ENCODE data around the gene ZNF24. TPM values are rescaled to one million over a fixed set of nuclear protein-coding genes. Genes with fewer than 3 reads are reported as not detected.

Gene ZNF24
- total and polyA plus RNA-seq, 4 donors: 14.3 to 67.9 (median 31.7) TPM

DNA sequence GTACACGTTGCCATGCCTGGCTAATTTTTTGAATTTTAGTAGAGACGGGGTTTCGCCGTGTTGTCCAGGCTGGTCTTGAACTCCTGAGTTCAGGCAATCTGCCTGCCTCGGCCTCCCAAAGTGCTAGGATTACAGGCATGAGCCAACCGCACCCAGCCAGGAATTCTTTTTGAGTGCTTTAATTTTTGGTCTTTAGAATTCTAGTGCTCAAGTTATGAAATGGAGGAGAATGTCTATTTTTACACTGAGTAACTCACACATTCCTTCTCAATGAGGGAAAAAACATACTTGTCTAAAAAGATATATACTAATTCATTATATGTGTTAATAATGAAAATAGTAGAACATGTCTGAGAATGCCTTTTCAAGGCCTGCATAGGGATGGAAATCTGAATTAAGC, 24.4 kb upstream of the ZNF24 start:
- H3K4me3 ChIP-seq: no peak overlapping the region
- DNase-seq (no peak), ATAC-seq (ENCODE audit: insufficient read depth, low FRiP score) (no peak)
- peaks cover 0 to 3% (median 0%) of the 10 kb centered on the region in 3 donors for H3K27me3 ChIP-seq (ENCODE audit: control insufficient read depth in 3 of 3, insufficient read depth in 3 of 3, low read length in 2 of 3)
- H3K36me3 ChIP-seq (ENCODE audit: control insufficient read depth in 4 of 4, insufficient read depth in 4 of 4, low read length in 4 of 4): no peaks in the 10 kb centered on the region
- no peaks in the 10 kb centered on the region for H3K9me3 ChIP-seq (ENCODE audit: control insufficient read depth in 4 of 4, insufficient read depth in 3 of 4, low read length in 3 of 4)
- TF ChIP-seq, protein P1, sequence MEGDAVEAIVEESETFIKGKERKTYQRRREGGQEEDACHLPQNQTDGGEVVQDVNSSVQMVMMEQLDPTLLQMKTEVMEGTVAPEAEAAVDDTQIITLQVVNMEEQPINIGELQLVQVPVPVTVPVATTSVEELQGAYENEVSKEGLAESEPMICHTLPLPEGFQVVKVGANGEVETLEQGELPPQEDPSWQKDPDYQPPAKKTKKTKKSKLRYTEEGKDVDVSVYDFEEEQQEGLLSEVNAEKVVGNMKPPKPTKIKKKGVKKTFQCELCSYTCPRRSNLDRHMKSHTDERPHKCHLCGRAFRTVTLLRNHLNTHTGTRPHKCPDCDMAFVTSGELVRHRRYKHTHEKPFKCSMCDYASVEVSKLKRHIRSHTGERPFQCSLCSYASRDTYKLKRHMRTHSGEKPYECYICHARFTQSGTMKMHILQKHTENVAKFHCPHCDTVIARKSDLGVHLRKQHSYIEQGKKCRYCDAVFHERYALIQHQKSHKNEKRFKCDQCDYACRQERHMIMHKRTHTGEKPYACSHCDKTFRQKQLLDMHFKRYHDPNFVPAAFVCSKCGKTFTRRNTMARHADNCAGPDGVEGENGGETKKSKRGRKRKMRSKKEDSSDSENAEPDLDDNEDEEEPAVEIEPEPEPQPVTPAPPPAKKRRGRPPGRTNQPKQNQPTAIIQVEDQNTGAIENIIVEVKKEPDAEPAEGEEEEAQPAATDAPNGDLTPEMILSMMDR (IDR thresholded peaks at IDR 0.05; ENCODE audit: control extremely low read depth, extremely low read depth): no peak
- H3K27ac ChIP-seq (ENCODE audit: low read depth in 1 of 2, low read length in 1 of 2): no peak overlapping the region
- no peaks in the 10 kb centered on the region for H3K4me1 ChIP-seq (ENCODE audit: control insufficient read depth in 5 of 5, insufficient read depth in 5 of 5, low read length in 5 of 5)
- WGBS, 2 donors: 93 to 96% methylated on average over 6 of the region's 6 CpGs
- no peak overlapping the region for H3K9ac ChIP-seq (ENCODE audit: insufficient read depth in 1 of 2, low read length in 2 of 2)

DNA sequence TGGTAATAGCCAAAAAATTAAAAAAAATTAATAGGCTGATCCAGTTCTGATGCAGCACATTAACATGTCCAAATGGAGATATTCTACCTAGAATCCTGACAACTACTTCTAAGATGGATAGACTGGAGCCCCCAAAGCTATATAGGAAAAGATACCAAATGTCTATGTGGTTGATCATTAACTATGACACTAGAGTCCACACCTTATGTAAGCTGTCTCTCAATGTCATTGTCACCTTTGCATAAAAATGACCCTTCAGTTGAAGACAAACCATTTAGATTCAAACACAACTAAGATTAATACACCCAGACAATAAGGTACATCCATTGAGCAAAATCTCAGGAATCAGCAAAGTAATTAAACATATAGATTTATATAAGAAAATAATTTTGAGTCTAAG, 18.3 kb upstream of the ZNF24 start:
- Histone ChIP-seq H3K27ac (ENCODE audit: low read depth in 1 of 2, low read length in 1 of 2) (no peak overlapping the region), H3K9me3 (ENCODE audit: control insufficient read depth in 4 of 4, insufficient read depth in 3 of 4, low read length in 3 of 4) (no peaks in the 10 kb centered on the region), H3K9ac (ENCODE audit: insufficient read depth in 1 of 2, low read length in 2 of 2) (no peak overlapping the region), H3K4me1 (ENCODE audit: control insufficient read depth in 5 of 5, insufficient read depth in 5 of 5, low read length in 5 of 5) (peaks cover 0 to 1% (median 0%) of the 10 kb centered on the region in 5 donors), H3K27me3 (ENCODE audit: control insufficient read depth in 3 of 3, insufficient read depth in 3 of 3, low read length in 2 of 3) (peaks cover 0 to 3% (median 0%) of the 10 kb centered on the region in 3 donors), H3K4me3 (no peak overlapping the region), H3K36me3 (ENCODE audit: control insufficient read depth in 4 of 4, insufficient read depth in 4 of 4, low read length in 4 of 4) (peaks cover 0 to 1% (median 0%) of the 10 kb centered on the region in 4 donors)
- TF ChIP-seq, protein P1 (IDR thresholded peaks at IDR 0.05; ENCODE audit: control extremely low read depth, extremely low read depth): no peak
- DNase-seq (no peak), ATAC-seq (ENCODE audit: insufficient read depth, low FRiP score) (no peak)

DNA sequence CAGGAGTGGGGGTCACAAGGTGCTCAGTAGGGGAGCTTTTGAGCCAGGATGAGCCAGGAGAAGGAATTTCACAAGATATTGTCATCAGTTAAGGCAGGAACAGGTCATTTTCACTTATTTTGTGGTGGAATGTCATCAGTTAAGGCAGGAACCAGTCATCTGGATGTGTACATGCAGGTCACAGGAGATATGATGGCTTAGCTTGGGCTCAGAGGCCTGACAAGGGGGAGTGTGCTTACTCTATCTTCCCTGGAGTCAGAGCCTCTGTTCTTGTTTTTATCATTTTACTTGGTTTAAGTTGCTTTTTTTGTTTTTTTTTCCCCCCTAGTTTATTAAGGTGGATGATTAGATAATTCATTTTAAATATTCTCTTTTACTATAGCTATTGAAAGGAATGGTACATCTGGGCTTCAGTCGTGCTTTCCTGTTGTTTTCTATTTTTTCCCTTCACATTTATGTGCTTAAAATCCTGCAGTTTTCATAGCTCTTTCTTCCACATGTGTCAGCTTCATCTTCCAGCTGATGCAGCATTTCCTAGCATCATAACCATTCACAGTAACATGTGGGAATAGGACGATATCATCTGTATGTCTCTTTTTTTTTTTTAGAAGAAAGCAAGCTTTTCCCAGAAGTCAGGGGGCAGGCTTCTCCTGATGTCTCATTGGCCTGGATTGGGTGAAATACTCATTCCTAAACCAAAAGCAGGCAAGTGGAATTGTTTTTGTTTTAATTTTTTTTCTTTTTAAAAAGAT, 17.5 kb upstream of the ZNF24 start:
- WGBS, 2 donors: 78 to 81% methylated on average over 2 of the region's 2 CpGs
- Histone ChIP-seq H3K4me3 (no peak overlapping the region), H3K27ac (ENCODE audit: low read depth in 1 of 2, low read length in 1 of 2) (no peak overlapping the region), H3K36me3 (ENCODE audit: control insufficient read depth in 4 of 4, insufficient read depth in 4 of 4, low read length in 4 of 4) (peaks cover 0 to 1% (median 0%) of the 10 kb centered on the region in 4 donors), H3K9ac (ENCODE audit: insufficient read depth in 1 of 2, low read length in 2 of 2) (no peak overlapping the region), H3K4me1 (ENCODE audit: control insufficient read depth in 5 of 5, insufficient read depth in 5 of 5, low read length in 5 of 5) (peaks cover 0 to 1% (median 0%) of the 10 kb centered on the region in 5 donors), H3K9me3 (ENCODE audit: control insufficient read depth in 4 of 4, insufficient read depth in 3 of 4, low read length in 3 of 4) (no peaks in the 10 kb centered on the region), H3K27me3 (ENCODE audit: control insufficient read depth in 3 of 3, insufficient read depth in 3 of 3, low read length in 2 of 3) (peaks cover 0 to 3% (median 0%) of the 10 kb centered on the region in 3 donors)
- no peak for DNase-seq
- ATAC-seq (ENCODE audit: insufficient read depth, low FRiP score): no peak
- TF ChIP-seq, protein P1 (IDR thresholded peaks at IDR 0.05; ENCODE audit: control extremely low read depth, extremely low read depth): no peak

Data from lung (tissue), 12 donors.